AG04450 (cell line): Measurements from ENCODE around the gene NPAS3. TPM values are rescaled to one million over a fixed set of nuclear protein-coding genes. Genes with fewer than 3 reads are reported as not detected.

Experiments
- CTCF ChIA-PET: fragments of 300-600, 350-600 bp; formaldehyde crosslinking; extraction: SDS; loops from one replicate; lab custom pipeline; 2022; ENCODE audit warnings: antibody characterized with exemption, inconsistent platforms; lab: Charles Lee
- POLR2A ChIA-PET: fragments of 350-600 bp; formaldehyde crosslinking; extraction: SDS; loops from one replicate; lab custom pipeline; 2021; ENCODE audit warnings: antibody characterized with exemption, inconsistent platforms; lab: Yijun Ruan, JAX
- DNase-seq: peaks from one replicate; pipeline ENCODE4 v3.0.0-alpha.2; 2011; ENCODE audit warnings: low read depth, low spot score
- H3K27ac ChIP-seq: one replicate; pipeline ENCODE4 v1.5.1; 2012; ENCODE audit warnings: low read depth, low read length, control low read depth
- H3K27me3 ChIP-seq: one replicate; pipeline ENCODE4 v1.6.0; 2012; ENCODE audit warnings: low read length; ENCODE audit not compliant: control insufficient read depth, insufficient read depth
- H3K4me3 ChIP-seq: 2 replicates; pipeline ENCODE4 v1.5.1; 2011; ENCODE audit warnings: mild to moderate bottlenecking, low read depth, low read length, control low read depth
- H3K9me3 ChIP-seq: 2 replicates; pipeline ENCODE4 v1.5.1; 2012; ENCODE audit warnings: low read length; ENCODE audit not compliant: control insufficient read depth, insufficient read depth
- CTCF ChIP-seq: IDR thresholded peaks from 2 replicates; pipeline ENCODE4 v1.5.1; 2011; ENCODE audit warnings: low read depth, low read length, control low read depth, inconsistent platforms
- polyA plus RNA-seq: library from polyadenylated mRNA; depleted of rRNA; stranded (reverse); fragments of >200 nt; gene quantifications from 2 replicates; pipeline ENCODE4 v1.2.3, GENCODE V29; 2011

The NPAS3 gene
- polyA plus RNA-seq, 1 experiment, result not detected

- TF ChIP-seq CTCF, result no peak
- POLR2A ChIA-PET, result no interaction called here
These were observed 698.0 kb downstream of the NPAS3 start for GRCh38 chr14:33636716-33637115.

GRCh38 chr14:33642080-33642479 lies 703.4 kb downstream of the NPAS3 start:
- H3K27me3 ChIP-seq, result no peaks in the 10 kb centered on the region
- POLR2A ChIA-PET, result no interaction called here
- no peak overlapping the region for H3K27ac ChIP-seq
- no peak overlapping the region for H3K4me3 ChIP-seq
- DNase-seq, result no peak
- CTCF ChIA-PET, result no interaction called here
- TF ChIP-seq CTCF, result no peak
- no peaks in the 10 kb centered on the region for H3K9me3 ChIP-seq

More at GRCh38 chr14:33636716-33637115, 698.0 kb downstream of the NPAS3 start:
- CTCF ChIA-PET, result no interaction called here
- Histone ChIP-seq H3K27ac (no peak overlapping the region), H3K4me3 (no peak overlapping the region), H3K27me3 (no peaks in the 10 kb centered on the region), H3K9me3 (no peaks in the 10 kb centered on the region)
- DNase-seq, result no peak

- DNase-seq, result no peak
- H3K27me3 ChIP-seq, result no peaks in the 10 kb centered on the region
- H3K4me3 ChIP-seq, result no peak overlapping the region
- ChIA-PET POLR2A (no interaction called here), CTCF (no interaction called here)
- TF ChIP-seq CTCF, result no peak
- H3K27ac ChIP-seq, result no peak overlapping the region
- no peaks in the 10 kb centered on the region for H3K9me3 ChIP-seq
These were observed 704.1 kb downstream of the NPAS3 start for GRCh38 chr14:33642691-33643244.

GRCh38 chr14:33643426-33644181 lies 704.9 kb downstream of the NPAS3 start:
- no peaks in the 10 kb centered on the region for H3K9me3 ChIP-seq

More at GRCh38 chr14:33643426-33644181, 704.9 kb downstream of the NPAS3 start:
- H3K27me3 ChIP-seq, result no peaks in the 10 kb centered on the region
- TF ChIP-seq CTCF, result no peak
- no peak overlapping the region for H3K4me3 ChIP-seq
- DNase-seq, result no peak
- ChIA-PET POLR2A (no interaction called here), CTCF (no interaction called here)
- no peak overlapping the region for H3K27ac ChIP-seq
